ENCODE data around the gene TPCN2.
"Not testable (repeated sequence)": the region's sequence is repeated elsewhere in the genome, so short reads cannot be mapped to it uniquely, and the experiment has no call there.

DNA sequence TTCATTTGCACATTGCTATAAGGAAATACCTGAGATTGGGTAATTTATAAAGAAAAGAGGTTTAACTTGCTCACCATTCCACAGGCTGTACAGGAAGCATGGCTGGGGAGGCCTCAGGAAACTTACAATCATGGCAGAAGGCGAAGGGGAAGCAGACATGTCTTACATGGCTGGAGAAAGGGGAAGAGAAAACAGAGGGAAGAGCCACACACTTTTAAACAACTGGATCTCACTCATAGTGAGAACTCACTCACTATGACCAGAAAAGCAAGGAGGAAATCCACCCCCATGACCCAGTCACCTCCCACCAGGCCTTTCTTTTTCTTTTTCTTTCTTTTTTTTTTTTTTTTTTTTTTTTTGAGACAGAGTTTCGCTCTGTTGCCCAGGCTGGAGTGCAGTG is 85.5 kb downstream of the TPCN2 start:
- TF ChIP-seq EP300 (conservative IDR thresholded peaks at IDR 0.05; ENCODE audit: poor library complexity, severe bottlenecking); EZH2 (IDR thresholded peaks at IDR 0.05; ENCODE audit: borderline replicate concordance, insufficient read depth, low read length, poor library complexity, severe bottlenecking): not testable (repeated sequence)
- TF ChIP-seq, protein P1, sequence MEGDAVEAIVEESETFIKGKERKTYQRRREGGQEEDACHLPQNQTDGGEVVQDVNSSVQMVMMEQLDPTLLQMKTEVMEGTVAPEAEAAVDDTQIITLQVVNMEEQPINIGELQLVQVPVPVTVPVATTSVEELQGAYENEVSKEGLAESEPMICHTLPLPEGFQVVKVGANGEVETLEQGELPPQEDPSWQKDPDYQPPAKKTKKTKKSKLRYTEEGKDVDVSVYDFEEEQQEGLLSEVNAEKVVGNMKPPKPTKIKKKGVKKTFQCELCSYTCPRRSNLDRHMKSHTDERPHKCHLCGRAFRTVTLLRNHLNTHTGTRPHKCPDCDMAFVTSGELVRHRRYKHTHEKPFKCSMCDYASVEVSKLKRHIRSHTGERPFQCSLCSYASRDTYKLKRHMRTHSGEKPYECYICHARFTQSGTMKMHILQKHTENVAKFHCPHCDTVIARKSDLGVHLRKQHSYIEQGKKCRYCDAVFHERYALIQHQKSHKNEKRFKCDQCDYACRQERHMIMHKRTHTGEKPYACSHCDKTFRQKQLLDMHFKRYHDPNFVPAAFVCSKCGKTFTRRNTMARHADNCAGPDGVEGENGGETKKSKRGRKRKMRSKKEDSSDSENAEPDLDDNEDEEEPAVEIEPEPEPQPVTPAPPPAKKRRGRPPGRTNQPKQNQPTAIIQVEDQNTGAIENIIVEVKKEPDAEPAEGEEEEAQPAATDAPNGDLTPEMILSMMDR (IDR thresholded peaks at IDR 0.05; ENCODE audit: poor library complexity, severe bottlenecking) = not testable (repeated sequence)

All from neural cell (in vitro differentiated cells).